GM12892 (cell line): ENCODE measurements around the gene SAP30BP.
A peak's percentile ranks its signal among the peaks of the same experiment; 100 is the strongest.

ENCODE experiments used
- DNase-seq: peaks from one replicate; pipeline ENCODE4 v3.0.0; 2011; ENCODE audit not compliant: insufficient read length
- FAIRE-seq: peaks from 2 replicates; lab custom pipeline; 2011; peaks lifted over from hg19 to GRCh38; lab: Jason Lieb, UNC
- POLR2A ChIP-seq: IDR thresholded peaks from 2 replicates; pipeline ENCODE4 v1.6.1; 2011; ENCODE audit warnings: low read depth, low read length, control low read depth
- POLR2AphosphoS5 ChIP-seq: IDR thresholded peaks from 2 replicates; pipeline ENCODE4 v1.6.1; 2011; ENCODE audit warnings: low read depth, low read length, control low read depth
- TAF1 ChIP-seq: IDR thresholded peaks from 2 replicates; pipeline ENCODE4 v1.6.1; 2011; ENCODE audit warnings: low read depth, mild to moderate bottlenecking, control low read depth, low read length, borderline replicate concordance

Gene SAP30BP

DNA sequence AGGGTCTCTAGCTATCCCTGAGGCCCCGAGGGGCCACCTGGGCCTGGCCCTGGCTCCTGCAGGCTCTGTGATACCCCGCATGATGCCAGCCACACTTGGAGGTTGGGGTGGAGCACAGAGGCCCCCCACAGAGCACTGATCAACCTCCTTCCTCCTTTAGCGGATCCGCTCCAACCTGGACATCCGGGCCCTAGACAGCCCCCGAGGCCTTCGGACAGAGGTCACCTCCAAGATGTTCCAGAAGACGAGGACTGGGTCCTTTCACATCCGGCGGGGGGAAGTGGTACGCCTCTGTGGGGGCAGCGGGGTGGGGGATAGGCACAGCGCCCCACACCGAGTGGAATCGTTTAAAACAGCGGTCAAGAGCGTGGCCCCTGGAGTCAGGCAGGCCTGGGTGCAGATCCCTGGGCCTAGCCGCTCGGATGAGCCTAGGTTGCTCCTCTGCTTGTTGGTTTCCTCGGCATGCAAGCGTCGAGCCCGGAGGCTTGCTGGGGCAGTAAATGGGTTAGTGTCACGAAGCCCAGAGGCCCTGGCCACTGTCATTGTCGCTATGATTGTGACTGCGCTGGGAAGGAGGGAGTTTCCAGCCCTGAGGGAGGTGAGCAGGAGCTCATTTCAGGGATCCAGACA lies 64.1 kb downstream of the SAP30BP start:
- TF ChIP-seq TAF1 = no peak
- TF ChIP-seq POLR2A = no peak
- no peak for DNase-seq
- no peak for FAIRE-seq

DNA sequence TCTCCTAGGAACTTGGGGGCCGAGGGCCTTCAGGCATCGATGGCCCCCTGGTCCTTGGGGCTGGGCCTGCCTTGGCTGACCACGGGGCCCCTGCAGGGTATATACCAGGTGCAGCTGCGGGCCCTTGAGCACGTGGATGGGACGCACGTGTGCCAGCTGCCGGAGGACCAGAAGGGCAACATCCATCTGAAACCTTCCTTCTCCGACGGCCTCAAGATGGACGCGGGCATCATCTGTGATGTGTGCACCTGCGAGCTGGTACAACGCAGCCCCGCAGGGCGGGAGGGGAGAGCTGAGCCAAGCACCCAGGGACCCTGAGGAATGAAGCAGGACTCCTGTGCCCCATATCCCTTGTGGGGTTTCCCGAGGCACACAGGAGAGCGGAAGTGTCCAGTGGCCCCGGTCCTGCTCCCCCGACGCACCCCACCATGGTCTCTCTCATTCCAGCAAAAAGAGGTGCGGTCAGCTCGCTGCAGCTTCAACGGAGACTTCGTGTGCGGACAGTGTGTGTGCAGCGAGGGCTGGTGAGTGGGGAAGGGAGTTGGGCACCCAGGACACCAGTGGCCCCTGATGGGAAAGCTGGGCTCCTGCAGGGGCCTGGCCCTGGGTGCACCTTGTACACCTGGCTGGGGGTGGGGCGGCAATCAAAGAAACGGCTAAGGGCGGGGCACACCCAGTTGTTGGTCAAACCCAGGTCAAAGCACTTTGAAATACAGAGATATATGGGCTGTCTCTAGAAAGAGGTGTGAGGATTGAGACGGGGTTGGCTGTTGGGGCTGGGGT lies 64.8 kb downstream of the SAP30BP start:
- TF ChIP-seq POLR2A = no peak
- no peak for DNase-seq
- no peak for FAIRE-seq

DNA sequence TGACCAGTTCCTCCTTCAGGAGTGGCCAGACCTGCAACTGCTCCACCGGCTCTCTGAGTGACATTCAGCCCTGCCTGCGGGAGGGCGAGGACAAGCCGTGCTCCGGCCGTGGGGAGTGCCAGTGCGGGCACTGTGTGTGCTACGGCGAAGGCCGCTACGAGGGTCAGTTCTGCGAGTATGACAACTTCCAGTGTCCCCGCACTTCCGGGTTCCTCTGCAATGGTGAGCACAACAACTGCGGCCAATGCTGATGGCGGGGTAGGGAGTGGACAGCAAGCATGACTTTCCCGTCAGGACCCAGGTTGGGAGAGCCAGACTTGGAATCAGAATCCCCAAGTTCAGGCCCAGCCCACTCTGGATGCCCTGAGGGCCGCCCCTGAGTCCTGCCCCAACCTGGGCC lies 66.3 kb downstream of the SAP30BP start:
- FAIRE-seq (no peak), DNase-seq (no peak)
- TF ChIP-seq POLR2A (no peak), POLR2AphosphoS5 (no peak), TAF1 (no peak)

DNA sequence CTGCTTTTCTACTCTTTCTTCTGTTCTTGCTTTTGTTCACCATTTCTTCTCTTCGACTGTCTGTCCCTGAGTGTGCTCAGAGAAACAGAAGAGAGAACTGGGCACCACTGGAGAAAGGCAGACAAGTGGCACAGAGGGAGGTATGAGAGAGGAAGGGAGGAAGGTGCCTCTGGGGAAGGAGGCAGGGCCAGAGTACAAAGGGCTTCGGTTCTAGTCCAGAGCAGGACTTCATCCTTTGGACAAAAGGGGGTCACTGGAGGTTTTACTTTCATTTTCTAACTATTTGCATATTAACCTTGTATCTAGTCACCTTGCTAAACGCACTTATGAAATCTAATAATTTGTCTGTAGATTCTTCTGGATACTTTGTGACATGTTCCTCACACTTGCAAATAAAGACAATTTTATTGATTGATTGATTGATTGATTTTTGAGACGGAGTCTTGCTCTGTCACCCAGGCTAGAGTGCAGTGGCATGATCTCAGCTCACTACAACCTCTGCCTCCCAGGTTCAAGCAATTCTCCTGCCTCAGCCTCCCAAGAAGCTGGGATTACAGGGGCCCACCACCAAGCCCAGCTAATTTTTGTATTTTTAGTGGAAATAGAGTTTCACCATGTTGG lies 67.6 kb downstream of the SAP30BP start:
- FAIRE-seq (peak; percentile 44), DNase-seq (no peak)
- TF ChIP-seq POLR2AphosphoS5 (no peak), TAF1 (no peak), POLR2A (no peak)

DNA sequence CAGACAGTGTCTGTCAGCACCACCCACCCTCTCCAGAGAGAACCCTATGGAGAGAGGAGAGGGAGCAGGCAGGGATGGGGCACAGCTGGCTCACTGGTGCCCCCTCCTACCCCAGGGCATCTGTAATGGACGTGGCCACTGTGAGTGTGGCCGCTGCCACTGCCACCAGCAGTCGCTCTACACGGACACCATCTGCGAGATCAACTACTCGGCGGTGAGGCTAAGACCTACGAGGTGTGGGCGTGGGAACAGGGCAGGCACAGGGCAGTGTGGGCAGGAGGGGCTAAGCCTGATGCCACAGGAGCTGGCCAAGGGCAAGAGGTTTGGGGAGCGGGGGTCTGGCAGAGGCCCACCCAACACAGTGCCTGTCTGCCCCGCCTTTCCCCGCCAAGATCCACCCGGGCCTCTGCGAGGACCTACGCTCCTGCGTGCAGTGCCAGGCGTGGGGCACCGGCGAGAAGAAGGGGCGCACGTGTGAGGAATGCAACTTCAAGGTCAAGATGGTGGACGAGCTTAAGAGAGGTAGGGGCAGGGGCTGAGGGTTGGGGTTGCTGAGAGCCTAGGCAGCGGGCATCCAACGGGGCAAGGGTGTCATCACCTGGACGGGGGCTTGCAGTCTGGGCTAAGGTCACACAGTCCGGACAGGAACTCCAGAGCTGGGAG lies 69.2 kb downstream of the SAP30BP start:
- no peak for DNase-seq
- TF ChIP-seq TAF1 (no peak), POLR2A (no peak), POLR2AphosphoS5 (no peak)
- FAIRE-seq = no peak

DNA sequence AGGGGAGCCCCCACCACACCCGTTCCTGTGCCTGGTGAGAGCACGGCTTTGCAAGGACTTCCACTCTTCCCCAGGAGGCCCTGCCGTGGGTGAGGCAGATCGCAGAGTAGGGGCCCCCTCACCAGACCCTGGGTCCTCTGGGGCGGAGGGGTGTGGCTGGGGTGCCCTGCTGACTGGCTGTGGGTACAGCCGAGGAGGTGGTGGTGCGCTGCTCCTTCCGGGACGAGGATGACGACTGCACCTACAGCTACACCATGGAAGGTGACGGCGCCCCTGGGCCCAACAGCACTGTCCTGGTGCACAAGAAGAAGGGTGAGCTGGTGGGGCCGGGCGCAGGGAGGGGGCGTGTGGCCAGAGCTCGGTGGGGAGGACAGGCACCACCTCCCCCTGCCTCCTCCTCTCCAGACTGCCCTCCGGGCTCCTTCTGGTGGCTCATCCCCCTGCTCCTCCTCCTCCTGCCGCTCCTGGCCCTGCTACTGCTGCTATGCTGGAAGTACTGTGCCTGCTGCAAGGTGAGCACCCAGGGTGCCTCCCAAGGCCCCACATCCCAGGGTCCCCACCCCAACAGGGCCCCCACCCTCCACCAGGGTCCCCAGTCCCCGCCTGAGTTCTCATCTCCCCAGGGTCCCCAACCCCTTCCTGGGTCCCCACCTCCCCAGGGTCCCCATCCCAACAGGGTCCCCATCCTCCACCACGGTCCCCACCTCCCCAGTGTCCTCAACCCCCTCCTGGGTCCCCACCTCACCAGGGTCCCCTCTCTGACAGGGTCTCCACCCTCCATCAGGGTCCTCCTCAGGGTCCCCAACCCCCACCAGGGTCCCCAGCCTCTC lies 70.2 kb downstream of the SAP30BP start:
- TF ChIP-seq POLR2A (no peak), TAF1 (no peak), POLR2AphosphoS5 (no peak)
- FAIRE-seq = no peak
- no peak for DNase-seq

DNA sequence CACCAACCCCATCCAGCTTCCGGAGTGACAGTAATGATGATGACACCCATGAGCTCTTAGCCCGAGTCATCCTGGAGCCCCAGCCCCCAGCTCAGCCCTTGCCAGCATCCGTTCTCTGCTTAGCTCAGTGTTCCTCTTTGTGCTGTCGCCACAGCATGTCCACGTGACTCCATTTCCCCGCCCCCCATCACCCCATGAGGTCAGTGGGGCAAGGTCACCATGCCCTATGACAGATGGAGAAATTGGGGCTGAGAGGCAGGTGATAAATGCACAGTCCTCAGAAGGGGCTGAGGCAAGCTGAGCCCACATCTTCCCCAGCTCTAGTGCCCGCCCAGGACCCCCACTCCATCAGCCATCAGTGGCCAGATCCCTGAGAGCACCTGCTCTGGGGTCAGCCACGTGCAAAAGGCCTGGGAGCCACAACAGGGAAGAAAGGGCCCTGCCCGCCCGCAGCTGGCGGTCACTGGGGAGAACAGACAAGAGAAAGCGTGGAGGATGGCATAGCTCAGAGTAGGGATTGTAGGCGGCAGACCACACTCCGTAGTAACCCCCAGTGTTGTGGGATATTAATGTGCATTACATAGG lies 71.2 kb downstream of the SAP30BP start:
- no peak for DNase-seq
- FAIRE-seq = peak; percentile 24
- TF ChIP-seq POLR2AphosphoS5 = no peak

DNA sequence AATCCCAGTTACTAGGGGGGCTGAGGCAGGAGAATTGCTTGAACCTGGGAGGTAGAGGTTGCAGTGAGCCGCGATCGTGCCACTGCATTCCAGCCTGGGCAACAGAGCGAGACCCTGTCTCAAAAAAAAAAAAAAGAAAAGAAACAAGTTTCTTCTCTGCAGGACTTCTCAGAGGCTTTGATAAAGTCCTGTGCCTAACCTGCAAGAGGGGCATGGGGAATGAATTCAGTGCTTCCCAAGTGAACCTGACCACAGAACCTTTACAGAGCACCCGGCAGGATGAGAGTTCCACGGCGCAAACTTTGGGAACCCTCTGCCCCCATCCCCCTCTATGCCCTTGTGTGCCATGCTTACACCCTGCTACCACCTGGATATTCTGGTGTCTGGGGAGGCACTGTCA lies 72.0 kb downstream of the SAP30BP start:
- DNase-seq (no peak), FAIRE-seq (no peak)
- TF ChIP-seq TAF1 (no peak), POLR2A (no peak), POLR2AphosphoS5 (no peak)

DNA sequence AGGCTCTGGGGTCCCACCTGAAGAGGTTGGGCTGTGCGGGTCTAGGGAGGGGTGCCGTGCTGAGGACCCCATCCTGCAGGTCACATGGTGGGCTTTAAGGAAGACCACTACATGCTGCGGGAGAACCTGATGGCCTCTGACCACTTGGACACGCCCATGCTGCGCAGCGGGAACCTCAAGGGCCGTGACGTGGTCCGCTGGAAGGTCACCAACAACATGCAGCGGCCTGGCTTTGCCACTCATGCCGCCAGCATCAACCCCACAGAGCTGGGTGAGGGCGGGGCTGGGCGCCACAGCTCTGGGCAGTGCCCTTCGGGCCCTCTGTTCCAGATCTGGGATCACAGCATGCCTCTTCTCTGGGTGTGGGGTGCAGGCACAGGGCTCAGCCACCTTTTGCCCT lies 72.7 kb downstream of the SAP30BP start:
- FAIRE-seq = no peak
- TF ChIP-seq POLR2AphosphoS5 (no peak), POLR2A (no peak), TAF1 (no peak)
- no peak for DNase-seq

DNA sequence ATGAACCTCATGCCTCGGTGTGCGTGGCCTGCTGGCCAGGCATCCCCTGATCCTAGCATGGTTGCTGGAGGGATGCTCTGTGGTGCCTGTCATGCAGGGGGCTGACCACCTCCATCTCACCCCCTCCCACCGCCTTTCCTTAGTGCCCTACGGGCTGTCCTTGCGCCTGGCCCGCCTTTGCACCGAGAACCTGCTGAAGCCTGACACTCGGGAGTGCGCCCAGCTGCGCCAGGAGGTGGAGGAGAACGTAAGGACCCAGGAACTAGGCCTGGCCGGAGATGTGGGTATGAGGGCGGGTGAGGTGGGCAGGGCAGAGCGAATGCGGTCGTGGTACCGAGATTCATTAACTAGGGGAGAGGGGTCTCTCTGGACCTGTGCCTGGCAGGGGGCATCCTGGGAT lies 73.1 kb downstream of the SAP30BP start:
- no peak for TF ChIP-seq POLR2A
- TF ChIP-seq TAF1 = no peak
- no peak for TF ChIP-seq POLR2AphosphoS5
- DNase-seq (no peak), FAIRE-seq (no peak)

DNA sequence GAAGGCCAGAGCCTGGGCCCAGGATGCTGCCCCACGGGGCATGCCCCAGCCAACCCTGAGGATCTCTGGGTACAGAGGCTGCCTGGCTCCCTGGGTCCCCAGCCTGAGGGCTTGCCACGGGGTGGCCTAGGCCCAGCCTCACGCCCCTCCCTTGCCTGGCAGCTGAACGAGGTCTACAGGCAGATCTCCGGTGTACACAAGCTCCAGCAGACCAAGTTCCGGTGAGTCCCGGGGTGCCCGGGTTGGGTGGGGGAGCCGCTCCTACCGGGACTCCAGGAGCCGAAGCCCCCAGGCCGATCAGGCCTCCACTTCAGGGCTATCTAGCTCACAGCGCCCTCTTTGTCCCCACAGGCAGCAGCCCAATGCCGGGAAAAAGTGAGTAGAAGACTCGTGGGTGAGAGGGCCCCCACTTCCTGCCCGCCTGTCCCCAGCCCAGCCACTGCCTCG lies 73.5 kb downstream of the SAP30BP start:
- FAIRE-seq (no peak), DNase-seq (no peak)
- TF ChIP-seq POLR2A = no peak
- TF ChIP-seq POLR2AphosphoS5 = no peak
- TF ChIP-seq TAF1 = no peak
